ENCODE results near the gene GGN.
A peak's percentile ranks its signal among the peaks of the same experiment; 100 is the strongest.
"Not testable (repeated sequence)": the region's sequence is repeated elsewhere in the genome, so short reads cannot be mapped to it uniquely, and the experiment has no call there.

Gene GGN

GRCh38 chr19:38387550-38388348 lies at the start of gene GGN:
Gene GGN, minus strand, starts transcription at chr19:38388034. Its CDS starts 773 bp downstream, at chr19:38387261.
- peak; percentile 81 to 88 for DNase-seq

GRCh38 chr19:38437295-38437694 lies 49.5 kb upstream of the GGN start:
- no peak for DNase-seq

- no peak for DNase-seq
Measured at GRCh38 chr19:38434549-38435051, 46.8 kb upstream of the GGN start.

- DNase-seq = peak; percentile 54 to 57
Measured at GRCh38 chr19:38433268-38433733, 45.5 kb upstream of the GGN start, which contains the start of gene RYR1. Gene RYR1, plus strand, starts transcription at chr19:38433691. Its CDS starts 139 bp downstream, at chr19:38433830.

GRCh38 chr19:38430931-38431330 lies 43.1 kb upstream of the GGN start:
- no peak for DNase-seq

GRCh38 chr19:38429811-38430156 lies 42.0 kb upstream of the GGN start:
- no peak for DNase-seq

- DNase-seq = peak in 1 of 2 donors; percentile 38
Measured at GRCh38 chr19:38429055-38429810, 41.4 kb upstream of the GGN start.

- DNase-seq = peak; percentile 37 to 50
Measured at GRCh38 chr19:38427035-38427677, 39.3 kb upstream of the GGN start.

GRCh38 chr19:38425810-38426466 lies 38.1 kb upstream of the GGN start, which contains the start of gene RASGRP4:
Gene RASGRP4, minus strand, starts transcription at chr19:38426219. Its CDS starts 128 bp downstream, at chr19:38426091.
- peak; percentile 37 to 38 for DNase-seq

- no peak for DNase-seq
Measured at GRCh38 chr19:38425222-38425809, 37.5 kb upstream of the GGN start.

GRCh38 chr19:38424272-38424671 lies 36.4 kb upstream of the GGN start:
- no peak for DNase-seq

GRCh38 chr19:38422438-38422837 lies 34.6 kb upstream of the GGN start:
- no peak for DNase-seq

GRCh38 chr19:38421856-38422255 lies 34.0 kb upstream of the GGN start:
- no peak for DNase-seq

GRCh38 chr19:38420935-38421334 lies 33.1 kb upstream of the GGN start:
- DNase-seq = no peak

GRCh38 chr19:38417544-38418506 lies 30.0 kb upstream of the GGN start:
- DNase-seq = peak; percentile 52 to 53

GRCh38 chr19:38417146-38417543 lies 29.3 kb upstream of the GGN start:
- no peak for DNase-seq

GRCh38 chr19:38413416-38413815 lies 25.6 kb upstream of the GGN start:
- no peak for DNase-seq

GRCh38 chr19:38412961-38413360 lies 25.1 kb upstream of the GGN start:
- no peak for DNase-seq

- no peak for DNase-seq
Measured at GRCh38 chr19:38412491-38412890, 24.7 kb upstream of the GGN start.

- not testable (repeated sequence) for DNase-seq
Measured at GRCh38 chr19:38411898-38412297, 24.1 kb upstream of the GGN start.
